Measurements from ENCODE around the gene CRTC3. TPM values are rescaled to one million over a fixed set of nuclear protein-coding genes. Genes with fewer than 3 reads are reported as not detected.

The CRTC3 gene
- total RNA-seq, 1 experiment from 2014 or later: 45.0 TPM

DNA sequence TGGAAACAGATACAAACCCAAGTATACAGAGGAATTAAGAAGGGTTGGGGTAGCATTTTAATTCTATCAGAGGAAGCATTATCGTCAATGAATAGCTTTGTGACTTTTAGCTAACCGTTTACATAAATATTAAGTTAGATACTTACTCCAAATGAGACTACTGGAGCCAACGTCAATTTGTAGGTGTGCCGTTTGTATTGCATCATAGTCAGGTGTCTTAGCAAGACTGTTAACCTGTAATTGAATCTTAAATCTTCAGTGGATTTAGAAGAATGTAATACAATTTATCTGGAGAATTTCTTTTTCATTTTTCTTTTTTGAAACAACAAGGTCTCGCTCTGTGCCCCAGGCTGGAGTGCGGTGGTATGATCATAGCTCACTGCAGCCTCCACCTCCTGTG is 55.1 kb downstream of the CRTC3 start:
- intact Hi-C loops (cut with micrococcal nuclease; ENCODE audit: unreplicated experiment): no loop called here
- H3K4me3 ChIP-seq (ENCODE audit: low read depth in 2 of 2, low read length in 2 of 2): no peak overlapping the region

DNA sequence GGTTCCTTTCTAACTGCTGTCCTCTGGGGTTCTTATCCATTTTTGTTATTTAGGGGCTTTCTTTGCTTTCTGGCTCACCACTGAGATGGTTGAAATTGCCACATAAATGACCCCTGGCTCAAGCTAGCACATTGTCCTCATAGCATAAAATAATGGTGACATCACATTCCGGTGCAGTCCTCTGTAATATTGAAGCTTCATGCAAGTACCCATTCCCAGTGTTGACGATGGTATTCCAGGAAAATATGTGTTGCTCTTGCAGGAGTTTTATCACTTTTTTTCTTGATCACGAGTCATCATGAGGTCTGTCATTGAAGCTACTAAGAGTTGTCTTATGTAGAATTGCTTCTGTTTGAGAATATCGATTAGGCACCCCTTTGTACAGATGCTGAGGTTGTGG is 56.1 kb downstream of the CRTC3 start:
- in situ Hi-C loops (cut with HindIII; ENCODE audit: low pct_unique_long_range_greater_than_20kb, low sequenced_read_pairs): no loop called here
- Histone ChIP-seq H3K4me3 (ENCODE audit: low read depth in 2 of 2, low read length in 2 of 2) (no peak overlapping the region), H3K9me3 (ENCODE audit: control insufficient read depth, insufficient read depth, low read depth, low read length) (no peaks in the 10 kb centered on the region), H3K36me3 (ENCODE audit: control insufficient read depth, insufficient read depth, low read length) (no peaks in the 10 kb centered on the region), H3K27me3 (ENCODE audit: control insufficient read depth, insufficient read depth, low read length) (no peaks in the 10 kb centered on the region), H3K4me1 (ENCODE audit: control insufficient read depth, insufficient read depth, low read length) (no peaks in the 10 kb centered on the region), H3K27ac (ENCODE audit: low read length) (no peak overlapping the region)
- CTCF ChIA-PET: no interaction called here
- POLR2A ChIA-PET: no interaction called here
- ATAC-seq: no peak
- BruUV-seq (replicated peaks): no TSS peak
- DNase-seq (ENCODE audit: low read depth, low spot score): no peak
- TF ChIP-seq, protein P1, sequence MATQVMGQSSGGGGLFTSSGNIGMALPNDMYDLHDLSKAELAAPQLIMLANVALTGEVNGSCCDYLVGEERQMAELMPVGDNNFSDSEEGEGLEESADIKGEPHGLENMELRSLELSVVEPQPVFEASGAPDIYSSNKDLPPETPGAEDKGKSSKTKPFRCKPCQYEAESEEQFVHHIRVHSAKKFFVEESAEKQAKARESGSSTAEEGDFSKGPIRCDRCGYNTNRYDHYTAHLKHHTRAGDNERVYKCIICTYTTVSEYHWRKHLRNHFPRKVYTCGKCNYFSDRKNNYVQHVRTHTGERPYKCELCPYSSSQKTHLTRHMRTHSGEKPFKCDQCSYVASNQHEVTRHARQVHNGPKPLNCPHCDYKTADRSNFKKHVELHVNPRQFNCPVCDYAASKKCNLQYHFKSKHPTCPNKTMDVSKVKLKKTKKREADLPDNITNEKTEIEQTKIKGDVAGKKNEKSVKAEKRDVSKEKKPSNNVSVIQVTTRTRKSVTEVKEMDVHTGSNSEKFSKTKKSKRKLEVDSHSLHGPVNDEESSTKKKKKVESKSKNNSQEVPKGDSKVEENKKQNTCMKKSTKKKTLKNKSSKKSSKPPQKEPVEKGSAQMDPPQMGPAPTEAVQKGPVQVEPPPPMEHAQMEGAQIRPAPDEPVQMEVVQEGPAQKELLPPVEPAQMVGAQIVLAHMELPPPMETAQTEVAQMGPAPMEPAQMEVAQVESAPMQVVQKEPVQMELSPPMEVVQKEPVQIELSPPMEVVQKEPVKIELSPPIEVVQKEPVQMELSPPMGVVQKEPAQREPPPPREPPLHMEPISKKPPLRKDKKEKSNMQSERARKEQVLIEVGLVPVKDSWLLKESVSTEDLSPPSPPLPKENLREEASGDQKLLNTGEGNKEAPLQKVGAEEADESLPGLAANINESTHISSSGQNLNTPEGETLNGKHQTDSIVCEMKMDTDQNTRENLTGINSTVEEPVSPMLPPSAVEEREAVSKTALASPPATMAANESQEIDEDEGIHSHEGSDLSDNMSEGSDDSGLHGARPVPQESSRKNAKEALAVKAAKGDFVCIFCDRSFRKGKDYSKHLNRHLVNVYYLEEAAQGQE (IDR thresholded peaks at IDR 0.05; ENCODE audit: insufficient read depth in 1 of 2, low read depth in 2 of 2, low read length in 1 of 2): no peak
- no peak for TF ChIP-seq POLR2AphosphoS5 (IDR thresholded peaks at IDR 0.05; ENCODE audit: low read depth, low read length)
- TF ChIP-seq, protein P2, sequence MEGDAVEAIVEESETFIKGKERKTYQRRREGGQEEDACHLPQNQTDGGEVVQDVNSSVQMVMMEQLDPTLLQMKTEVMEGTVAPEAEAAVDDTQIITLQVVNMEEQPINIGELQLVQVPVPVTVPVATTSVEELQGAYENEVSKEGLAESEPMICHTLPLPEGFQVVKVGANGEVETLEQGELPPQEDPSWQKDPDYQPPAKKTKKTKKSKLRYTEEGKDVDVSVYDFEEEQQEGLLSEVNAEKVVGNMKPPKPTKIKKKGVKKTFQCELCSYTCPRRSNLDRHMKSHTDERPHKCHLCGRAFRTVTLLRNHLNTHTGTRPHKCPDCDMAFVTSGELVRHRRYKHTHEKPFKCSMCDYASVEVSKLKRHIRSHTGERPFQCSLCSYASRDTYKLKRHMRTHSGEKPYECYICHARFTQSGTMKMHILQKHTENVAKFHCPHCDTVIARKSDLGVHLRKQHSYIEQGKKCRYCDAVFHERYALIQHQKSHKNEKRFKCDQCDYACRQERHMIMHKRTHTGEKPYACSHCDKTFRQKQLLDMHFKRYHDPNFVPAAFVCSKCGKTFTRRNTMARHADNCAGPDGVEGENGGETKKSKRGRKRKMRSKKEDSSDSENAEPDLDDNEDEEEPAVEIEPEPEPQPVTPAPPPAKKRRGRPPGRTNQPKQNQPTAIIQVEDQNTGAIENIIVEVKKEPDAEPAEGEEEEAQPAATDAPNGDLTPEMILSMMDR (IDR thresholded peaks at IDR 0.05): no peak
- TF ChIP-seq SIN3A (IDR thresholded peaks at IDR 0.05; ENCODE audit: borderline replicate concordance, insufficient read depth, low read depth, low read length): no peak
- no peak for TF ChIP-seq TCF7L2 (IDR thresholded peaks at IDR 0.05; ENCODE audit: low read depth, low read length)
- intact Hi-C loops (cut with micrococcal nuclease; ENCODE audit: unreplicated experiment): no loop called here

More for the DNA sequence above, 55.1 kb downstream of the CRTC3 start:
- Histone ChIP-seq H3K27me3 (ENCODE audit: control insufficient read depth, insufficient read depth, low read length) (no peaks in the 10 kb centered on the region), H3K36me3 (ENCODE audit: control insufficient read depth, insufficient read depth, low read length) (no peaks in the 10 kb centered on the region), H3K27ac (ENCODE audit: low read length) (no peak overlapping the region), H3K4me1 (ENCODE audit: control insufficient read depth, insufficient read depth, low read length) (no peaks in the 10 kb centered on the region), H3K9me3 (ENCODE audit: control insufficient read depth, insufficient read depth, low read depth, low read length) (no peaks in the 10 kb centered on the region)
- ChIA-PET POLR2A (interaction anchor here (0.6 kb wide), 1 partner anchor 39 kb away, joined by 7 read pairs; no protein-coding TSS in a partner anchor), CTCF (no interaction called here)
- BruUV-seq (replicated peaks): no TSS peak
- TF ChIP-seq, protein P1 (IDR thresholded peaks at IDR 0.05; ENCODE audit: insufficient read depth in 1 of 2, low read depth in 2 of 2, low read length in 1 of 2): no peak
- DNase-seq (ENCODE audit: low read depth, low spot score) (no peak), ATAC-seq (no peak)
- in situ Hi-C loops (cut with HindIII; ENCODE audit: low pct_unique_long_range_greater_than_20kb, low sequenced_read_pairs): no loop called here

All from Panc1 (cell line).